AG08396 (cell line): ENCODE results near the gene CLDN24.

ENCODE experiments used
- DNase-seq: peaks from one replicate; pipeline ENCODE4 v3.0.0; 2012; ENCODE audit warnings: low spot score, mixed read lengths

The CLDN24 gene

GRCh38 chr4:183322326-183322725 is at the start of gene CLDN24:
TSS of gene CLDN24 (minus strand) at chr4:183322426. CDS start at chr4:183322426, 0 bp downstream.
- no peak for DNase-seq

GRCh38 chr4:183370786-183371185 is 48.6 kb upstream of the CLDN24 start:
- DNase-seq = no peak

- DNase-seq = no peak
Observed at GRCh38 chr4:183369073-183369472, 46.8 kb upstream of the CLDN24 start.

GRCh38 chr4:183366206-183366835 is 44.1 kb upstream of the CLDN24 start:
- DNase-seq = no peak

- DNase-seq = no peak
Observed at GRCh38 chr4:183364025-183364424, 41.8 kb upstream of the CLDN24 start.

GRCh38 chr4:183362916-183363542 is 40.8 kb upstream of the CLDN24 start:
- DNase-seq = no peak

- no peak for DNase-seq
Observed at GRCh38 chr4:183362036-183362435, 39.8 kb upstream of the CLDN24 start.

- no peak for DNase-seq
Observed at GRCh38 chr4:183360161-183360919, 38.1 kb upstream of the CLDN24 start.

- DNase-seq = no peak
Observed at GRCh38 chr4:183358215-183358755, 36.1 kb upstream of the CLDN24 start.

GRCh38 chr4:183356931-183357675 is 34.9 kb upstream of the CLDN24 start:
- no peak for DNase-seq

- DNase-seq = no peak
Observed at GRCh38 chr4:183356173-183356830, 34.1 kb upstream of the CLDN24 start.

GRCh38 chr4:183355405-183355804 is 33.2 kb upstream of the CLDN24 start:
- no peak for DNase-seq

GRCh38 chr4:183354219-183354618 is 32.0 kb upstream of the CLDN24 start:
- DNase-seq = no peak

- no peak for DNase-seq
Observed at GRCh38 chr4:183353557-183353956, 31.3 kb upstream of the CLDN24 start.

GRCh38 chr4:183352546-183352945 is 30.3 kb upstream of the CLDN24 start:
- no peak for DNase-seq

GRCh38 chr4:183350317-183351071 is 28.3 kb upstream of the CLDN24 start:
- no peak for DNase-seq

- DNase-seq = no peak
Observed at GRCh38 chr4:183349673-183350072, 27.4 kb upstream of the CLDN24 start.

GRCh38 chr4:183348706-183349659 is 26.8 kb upstream of the CLDN24 start:
- DNase-seq = peak; percentile 85

GRCh38 chr4:183348136-183348535 is 25.9 kb upstream of the CLDN24 start:
- no peak for DNase-seq

- no peak for DNase-seq
Observed at GRCh38 chr4:183347566-183347965, 25.3 kb upstream of the CLDN24 start.
